Tibial artery (tissue), 4 donors: ENCODE results near the gene HLA-A.

Experiments
- DNase-seq, 2 donors: peaks; one replicate each; pipeline ENCODE4 v3.0.0-alpha.2; 2019
- H3K27ac ChIP-seq, 2 donors: fragments of 200-600 bp; sonication (generic) in 1 of 2; 1 replicate in 1 of 2; 2 replicates in 1 of 2; pipeline ENCODE4 v1.5.1; 2018 to 2019; ENCODE audit warnings: mild to moderate bottlenecking in 1 of 2
- H3K27me3 ChIP-seq, 2 donors: fragments of 200-600 bp; sonication (generic) in 1 of 2; one replicate each; pipeline versions ENCODE4 v1.5.1 to v1.6.0; 2016 to 2019
- H3K36me3 ChIP-seq, 3 donors: fragments of 200-600 bp; sonication (generic) in 2 of 3; one replicate each; pipeline ENCODE4 v1.5.1; 2016 to 2019; ENCODE audit warnings: mild to moderate bottlenecking in 2 of 3
- H3K4me1 ChIP-seq, 4 donors: fragments of 200-600 bp; sonication (generic) in 2 of 4; 1 replicate in 3 of 4; 2 replicates in 1 of 4; pipeline ENCODE4 v1.5.1; 2016 to 2019
- H3K4me3 ChIP-seq, 2 donors: fragments of 200-600 bp; sonication (generic) in 1 of 2; 1 replicate in 1 of 2; 2 replicates in 1 of 2; pipeline ENCODE4 v1.5.1; 2018 to 2019; ENCODE audit warnings: mild to moderate bottlenecking in 2 of 2
- H3K9me3 ChIP-seq, 3 donors: fragments of 200-600 bp; sonication (generic) in 1 of 3; one replicate each; pipeline ENCODE4 v1.5.1; 2016 to 2019
- CTCF ChIP-seq, 2 experiments: fragments of 200-600 bp in 1 of 2; fragments of 450-650 bp in 1 of 2; IDR thresholded peaks; one replicate each; pipeline ENCODE4 v1.5.1; 2017 to 2019; ENCODE audit warnings: antibody characterized with exemption in 2 of 2, mild to moderate bottlenecking in 1 of 2, moderate library complexity in 1 of 2
- intact Hi-C: fragments of 100-400 bp; cut with DNase I; formaldehyde crosslinking; loops from one replicate; pipeline ENCODE4 v1.15.0; 2023; ENCODE audit warnings: low total_unique reads

HLA-A gene

DNA sequence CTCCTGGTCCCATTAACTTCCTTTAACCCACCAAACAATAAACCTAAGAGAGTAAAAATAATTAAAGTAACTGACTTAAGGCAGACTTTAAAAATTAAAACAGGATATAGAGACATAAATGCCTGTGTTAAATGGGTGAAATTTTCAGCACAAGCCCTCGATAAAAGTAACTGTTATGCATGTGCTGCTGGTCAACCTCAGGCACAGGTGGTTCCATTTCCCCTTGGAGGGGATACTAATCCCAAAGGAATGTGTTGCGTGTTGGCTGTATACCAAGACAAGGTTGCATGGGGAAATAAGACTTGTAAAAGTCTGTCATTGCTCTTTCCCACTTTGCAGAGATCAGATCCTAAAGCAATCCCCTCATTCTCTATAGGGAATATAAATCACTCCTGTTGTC is 25.8 kb downstream of the HLA-A start:
- Histone ChIP-seq H3K4me3 (no peak overlapping the region), H3K27ac (no peak overlapping the region), H3K27me3 (no peaks in the 10 kb centered on the region), H3K4me1 (peaks cover 4 to 32% (median 21%) of the 10 kb centered on the region in 4 donors), H3K9me3 (no peaks in the 10 kb centered on the region), H3K36me3 (peaks cover 0 to 10% (median 0%) of the 10 kb centered on the region in 3 donors)
- no peak for DNase-seq
- no peak for TF ChIP-seq CTCF (IDR thresholded peaks at IDR 0.05)
- intact Hi-C loops: no loop called here

- Histone ChIP-seq H3K4me1 (peaks cover 4 to 35% (median 21%) of the 10 kb centered on the region in 4 donors), H3K27me3 (no peaks in the 10 kb centered on the region), H3K9me3 (no peaks in the 10 kb centered on the region), H3K36me3 (peaks cover 0 to 10% (median 0%) of the 10 kb centered on the region in 3 donors), H3K27ac (no peak overlapping the region), H3K4me3 (no peak overlapping the region)
- DNase-seq: no peak
- TF ChIP-seq CTCF (IDR thresholded peaks at IDR 0.05): no peak
- intact Hi-C loops: no loop called here
Measured at GRCh38 chr6:29968905-29969304, 26.6 kb downstream of the HLA-A start.

- no peak for TF ChIP-seq CTCF (IDR thresholded peaks at IDR 0.05)
- Histone ChIP-seq H3K4me3 (no peak overlapping the region), H3K36me3 (peaks cover 0 to 10% (median 0%) of the 10 kb centered on the region in 3 donors), H3K27me3 (no peaks in the 10 kb centered on the region), H3K4me1 (peaks cover 4 to 30% (median 18%) of the 10 kb centered on the region in 4 donors), H3K27ac (no peak overlapping the region), H3K9me3 (no peaks in the 10 kb centered on the region)
- intact Hi-C loops: no loop called here
- no peak for DNase-seq
Measured at GRCh38 chr6:29970711-29971110, 28.4 kb downstream of the HLA-A start.

GRCh38 chr6:29974901-29975560 is 32.7 kb downstream of the HLA-A start:
- intact Hi-C loops: no loop called here
- H3K4me1 ChIP-seq: peaks cover 0 to 29% (median 12%) of the 10 kb centered on the region in 4 donors
- peak overlapping the region; percentile 36 to 93 for H3K27ac ChIP-seq
- DNase-seq: no peak
- no peaks in the 10 kb centered on the region for H3K27me3 ChIP-seq
- H3K36me3 ChIP-seq: peaks cover 0 to 10% (median 0%) of the 10 kb centered on the region in 3 donors
- TF ChIP-seq CTCF (IDR thresholded peaks at IDR 0.05): no peak
- H3K9me3 ChIP-seq: no peaks in the 10 kb centered on the region
- peak overlapping the region; percentile 53 to 57 for H3K4me3 ChIP-seq

DNA sequence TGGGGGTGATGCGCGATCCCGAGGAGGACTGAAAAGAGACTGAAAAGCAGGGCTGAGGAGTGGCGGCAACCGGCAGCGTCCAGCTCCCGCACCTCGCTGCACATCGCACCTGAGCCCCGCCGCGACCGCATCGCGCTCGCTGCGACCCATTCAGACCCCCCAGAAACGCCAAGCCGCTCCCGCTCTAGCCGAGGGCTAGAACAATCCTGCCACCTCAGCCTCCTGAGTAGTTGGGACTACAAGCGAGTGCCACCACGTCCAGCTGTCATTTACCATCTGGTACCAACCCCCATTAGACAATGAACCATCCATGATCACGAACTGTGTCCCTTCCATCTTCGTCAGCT is 33.2 kb downstream of the HLA-A start:
- Histone ChIP-seq H3K27ac (peak overlapping the region; percentile 36 to 93), H3K36me3 (peaks cover 0 to 5% (median 0%) of the 10 kb centered on the region in 3 donors), H3K27me3 (no peaks in the 10 kb centered on the region), H3K9me3 (no peaks in the 10 kb centered on the region), H3K4me1 (peaks cover 0 to 29% (median 12%) of the 10 kb centered on the region in 4 donors), H3K4me3 (peak overlapping the region; percentile 53 to 57)
- intact Hi-C loops: no loop called here
- TF ChIP-seq CTCF (IDR thresholded peaks at IDR 0.05): no peak
- DNase-seq: no peak
